ENCODE results near the gene TMC8.

Gene TMC8

GRCh38 chr17:78124081-78124835, 6.3 kb upstream of the TMC8 start:
- no peak for DNase-seq

- no peak for DNase-seq
Measured at GRCh38 chr17:78124836-78125137, 5.8 kb upstream of the TMC8 start.

GRCh38 chr17:78125138-78125913, 5.2 kb upstream of the TMC8 start:
- DNase-seq = no peak

GRCh38 chr17:78125976-78126894, 4.3 kb upstream of the TMC8 start:
- DNase-seq = no peak

- DNase-seq = no peak
Measured at GRCh38 chr17:78126895-78127238, 3.7 kb upstream of the TMC8 start.

- DNase-seq = no peak
Measured at GRCh38 chr17:78127239-78127887, 3.2 kb upstream of the TMC8 start.

- peak in 1 of 2 experiments; percentile 29 for DNase-seq
Measured at GRCh38 chr17:78127888-78128550, 2.6 kb upstream of the TMC8 start.

GRCh38 chr17:78128551-78129350, 1.8 kb upstream of the TMC8 start, which contains the start of gene TMC6:
Gene TMC6 (minus strand): TSS chr17:78128755. CDS start chr17:78126832, 1,923 bp downstream.
- DNase-seq = peak; percentile 49 to 53

GRCh38 chr17:78129351-78130089, 1.1 kb upstream of the TMC8 start:
- DNase-seq = no peak

GRCh38 chr17:78130090-78130436, 508 bp upstream of the TMC8 start:
- no peak for DNase-seq

- DNase-seq = no peak
Measured at GRCh38 chr17:78131172-78132083, 857 bp downstream of the TMC8 start.

- no peak for DNase-seq
Measured at GRCh38 chr17:78132084-78132676, 1.6 kb downstream of the TMC8 start.

- no peak for DNase-seq
Measured at GRCh38 chr17:78132767-78133178, 2.2 kb downstream of the TMC8 start.

GRCh38 chr17:78133179-78133951, 2.8 kb downstream of the TMC8 start:
- no peak for DNase-seq

GRCh38 chr17:78133971-78134898, 3.7 kb downstream of the TMC8 start:
- peak; percentile 85 to 88 for DNase-seq

- no peak for DNase-seq
Measured at GRCh38 chr17:78134899-78135385, 4.4 kb downstream of the TMC8 start.

Measured in SHP77 (cell line).